HepG2 (cell line): Measurements from ENCODE around the gene FLYWCH1. TPM values are rescaled to one million over a fixed set of nuclear protein-coding genes. Genes with fewer than 3 reads are reported as not detected.

ENCODE experiments used
- ATF1 ChIP-seq: IDR thresholded peaks from 2 replicates; pipeline ENCODE4 v1.6.1; 2016; ENCODE audit warnings: mild to moderate bottlenecking, control low read depth
- KDM5B ChIP-seq: sonication (generic); formaldehyde crosslinking; IDR thresholded peaks from 2 replicates; pipeline ENCODE4 v1.4.0; 2020; ENCODE audit warnings: missing genetic modification reagents, mild to moderate bottlenecking, borderline replicate concordance
- KLF16 ChIP-seq, 2 experiments: sonication (generic) in 1 of 2; formaldehyde crosslinking in 1 of 2; IDR thresholded peaks; 2 replicates each; pipeline versions ENCODE4 v1.6.1 to v1.8.0; 2016 to 2023; ENCODE audit warnings: missing genetic modification reagents in 2 of 2, missing compliant biosample characterization in 1 of 2
- MED1 ChIP-seq: sonication (generic); formaldehyde crosslinking; IDR thresholded peaks from 2 replicates; pipeline ENCODE4 v1.4.0; 2020; ENCODE audit warnings: missing genetic modification reagents
- PREB ChIP-seq: sonication (generic); formaldehyde crosslinking; IDR thresholded peaks from 2 replicates; pipeline ENCODE4 v1.4.0; 2020; ENCODE audit warnings: missing genetic modification reagents
- SAP130 ChIP-seq: IDR thresholded peaks from 2 replicates; pipeline ENCODE4 v1.6.1; 2016; ENCODE audit warnings: low read depth
- SOX13 ChIP-seq, 3 experiments: fragments of 450-650 bp in 1 of 3; sonication (generic) in 1 of 3; formaldehyde crosslinking in 1 of 3; IDR thresholded peaks in 2 of 3; conservative IDR thresholded peaks in 1 of 3; 2 replicates each; pipeline versions ENCODE4 v1.5.0 to v1.6.1; 2016 to 2020; ENCODE audit warnings: antibody characterized with exemption in 1 of 3, mild to moderate bottlenecking in 1 of 3, missing compliant biosample characterization in 1 of 3, missing genetic modification reagents in 1 of 3, moderate library complexity in 1 of 3
- TBP ChIP-seq: sonication (generic); formaldehyde crosslinking; IDR thresholded peaks from 2 replicates; pipeline ENCODE4 v1.5.0; 2020; ENCODE audit warnings: missing genetic modification reagents
- THAP11 ChIP-seq: IDR thresholded peaks from 2 replicates; pipeline ENCODE4 v1.6.1; 2016; ENCODE audit warnings: missing biosample characterization, missing genetic modification reagents
- ZKSCAN5 ChIP-seq: sonication (generic); formaldehyde crosslinking; IDR thresholded peaks from 2 replicates; pipeline ENCODE4 v1.5.1; 2020; ENCODE audit warnings: mild to moderate bottlenecking, missing genetic modification reagents
- ZNF143 ChIP-seq: sonication (generic); formaldehyde crosslinking; IDR thresholded peaks from 2 replicates; pipeline ENCODE4 v1.4.0; 2020; ENCODE audit warnings: missing genetic modification reagents
- ZNF280B ChIP-seq: sonication (generic); formaldehyde crosslinking; IDR thresholded peaks from 2 replicates; pipeline ENCODE4 v1.5.0; 2020; ENCODE audit warnings: missing genetic modification reagents, mild to moderate bottlenecking, borderline replicate concordance
- ZNF607 ChIP-seq: sonication (generic); formaldehyde crosslinking; IDR thresholded peaks from 2 replicates; pipeline ENCODE4 v1.5.1; 2020; ENCODE audit warnings: missing genetic modification reagents, mild to moderate bottlenecking, borderline replicate concordance
- ZNF710 ChIP-seq: sonication (generic); formaldehyde crosslinking; IDR thresholded peaks from 2 replicates; pipeline ENCODE4 v1.5.0; 2020; ENCODE audit warnings: mild to moderate bottlenecking, missing genetic modification reagents, borderline replicate concordance
- ZSCAN21 ChIP-seq: sonication (generic); formaldehyde crosslinking; IDR thresholded peaks from 2 replicates; pipeline ENCODE4 v1.8.0; 2022; ENCODE audit warnings: mild to moderate bottlenecking, missing genetic modification reagents, moderate library complexity, borderline replicate concordance
- polyA plus RNA-seq, 8 experiments: library from polyadenylated mRNA; depleted of rRNA in 3 of 8; stranded (reverse) in 7 of 8; unstranded in 1 of 8; fragments of >200 nt; fragmentation: Illumina TruSeq in 4 of 8; extraction: Trizol in 4 of 8; gene quantifications; 2 replicates each; pipeline versions ENCODE4 v1.2.1 to v1.2.3, GENCODE V29; 2011 to 2016; ENCODE audit warnings: low read depth in 4 of 8, missing spikeins in 1 of 8, mixed read lengths in 1 of 8; ENCODE audit not compliant: insufficient read depth in 1 of 8
- total RNA-seq, 5 experiments: library from RNA; depleted of rRNA; stranded (reverse); fragments of >200 nt; fragmentation: Illumina TruSeq; extraction: Trizol; gene quantifications; 2 replicates each; pipeline ENCODE4 v1.2.3, GENCODE V29; 2016; ENCODE audit warnings: low read depth in 1 of 5

Gene FLYWCH1
- total and polyA plus RNA-seq, 2 of the 13 experiments (the other 11 are each of a cell fraction or from before 2014, with no cell fraction given), result 7.3 to 12.4 TPM

DNA sequence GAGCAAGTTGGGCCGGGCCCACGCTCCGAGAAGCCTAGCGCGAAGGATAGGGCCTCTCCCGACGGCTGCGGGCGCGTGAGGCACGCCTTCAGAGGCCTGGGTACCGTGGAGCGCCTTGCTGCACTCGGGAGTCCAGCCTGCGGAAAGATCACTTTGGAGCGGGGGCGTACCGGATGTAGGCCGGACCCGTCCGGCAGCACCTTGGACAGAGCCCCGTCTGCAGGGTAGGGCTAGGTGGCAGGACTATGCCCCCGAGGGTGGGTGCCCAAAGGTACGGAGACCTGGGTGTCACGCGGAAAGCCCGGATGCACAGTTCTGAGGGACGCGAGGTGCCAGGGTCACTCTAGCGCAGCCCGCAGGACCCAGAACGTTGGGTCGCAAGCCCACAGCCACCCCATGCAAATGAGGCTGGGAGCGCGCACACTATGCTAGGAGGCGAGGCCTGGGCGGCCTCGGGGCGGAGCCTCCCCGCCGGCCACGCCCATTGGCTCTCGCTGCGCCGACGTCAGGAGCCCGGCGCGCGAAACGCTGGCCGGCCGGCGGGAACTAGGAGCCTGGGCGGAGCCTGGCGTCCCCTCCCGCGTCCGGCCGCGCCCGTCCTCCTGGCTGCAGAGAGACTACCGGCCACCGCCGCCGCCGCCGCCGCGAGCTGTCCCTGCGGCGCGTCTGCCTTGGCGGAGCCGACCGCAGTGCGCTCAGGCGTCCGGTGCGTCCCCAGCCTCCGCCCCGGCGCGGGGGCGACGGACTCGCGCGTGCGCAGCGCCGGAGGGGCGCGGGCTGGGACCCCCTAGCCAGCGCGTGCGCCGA is 57.2 kb downstream of the FLYWCH1 start, which contains the start of gene PAQR4 (continued):
- no peak for TF ChIP-seq TBP (CRISPR knock-in tag)
- TF ChIP-seq SOX13 (IDR thresholded peaks at IDR 0.05), result no peak
- peak in 1 of 2 experiments; percentile 52; a peak in 2 of 4 replicates for TF ChIP-seq SOX13 (CRISPR knock-in tag; conservative IDR thresholded peaks at IDR 0.05 in 1 of 2, IDR thresholded peaks at IDR 0.05 in 1 of 2)
- peak; percentile 79; the same call in 1 of the 2 replicates for TF ChIP-seq ZNF710 (CRISPR knock-in tag)
- TF ChIP-seq KLF16 (CRISPR knock-in tag; IDR thresholded peaks at IDR 0.05), result peak in 1 of 2 experiments; percentile 98; a peak in 2 of 4 replicates
- TF ChIP-seq MED1 (CRISPR knock-in tag), result peak; percentile 76
- no peak; the same call in 1 of the 2 replicates for TF ChIP-seq PREB (CRISPR knock-in tag)
- TF ChIP-seq ZSCAN21 (CRISPR knock-in tag), result peak; percentile 98
- TF ChIP-seq ZNF143 (CRISPR knock-in tag), result peak; percentile 47; the same call in 1 of the 2 replicates
- no peak for TF ChIP-seq ATF1 (CRISPR knock-in tag)
- peak; percentile 96 for TF ChIP-seq ZNF280B (CRISPR knock-in tag)
- TF ChIP-seq KDM5B (CRISPR knock-in tag), result peak; percentile 98
- TF ChIP-seq THAP11 (CRISPR knock-in tag), result peak; percentile 82
- peak; percentile 99 for TF ChIP-seq ZNF607 (CRISPR knock-in tag)
- 0 out of 2 replicates have a peak, but pooled peaks have one; percentile 12 for TF ChIP-seq ZKSCAN5 (CRISPR knock-in tag)
- peak; percentile 99 for TF ChIP-seq SAP130 (CRISPR knock-in tag)
